ENCODE data around the gene DCUN1D5.

DNA sequence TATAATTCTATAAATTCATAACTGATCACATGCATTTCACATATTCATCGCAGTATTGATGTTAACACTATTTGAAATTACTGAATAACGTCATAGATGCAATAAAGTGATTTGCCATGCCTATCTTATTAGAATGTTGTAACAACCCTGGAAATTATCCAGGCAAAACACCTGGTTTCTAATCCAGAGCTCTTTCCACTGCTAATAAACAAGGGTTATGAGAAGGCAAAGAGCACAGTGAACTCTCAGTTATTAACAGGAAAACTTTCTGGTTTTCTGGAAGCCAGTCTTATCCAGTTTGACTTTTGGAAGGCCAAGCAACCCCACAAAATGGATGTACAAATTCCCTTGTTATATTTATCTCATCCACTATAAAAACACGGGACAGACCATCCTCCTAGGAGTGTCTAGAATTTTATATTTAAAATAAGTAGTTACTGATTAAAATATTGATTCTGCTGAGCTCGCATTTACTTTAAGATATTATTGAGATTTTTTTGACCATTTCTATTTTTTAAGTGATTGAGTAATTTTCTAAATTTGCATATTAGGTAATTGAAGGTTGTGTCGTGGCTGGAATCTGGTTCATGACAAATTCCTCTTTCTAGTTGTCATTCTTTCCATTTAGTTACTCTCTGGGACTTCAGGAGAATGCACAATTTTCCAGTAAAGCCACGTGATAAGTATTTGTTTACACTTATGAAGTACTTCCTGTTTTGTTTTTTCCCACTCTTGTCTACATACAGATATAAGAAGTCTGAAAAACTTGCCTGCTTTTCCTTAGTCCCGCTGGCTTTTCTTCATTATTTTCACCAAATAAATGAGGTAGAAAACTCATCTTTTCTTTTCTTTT, 47.9 kb downstream of the DCUN1D5 start:
- TF ChIP-seq, protein P1, sequence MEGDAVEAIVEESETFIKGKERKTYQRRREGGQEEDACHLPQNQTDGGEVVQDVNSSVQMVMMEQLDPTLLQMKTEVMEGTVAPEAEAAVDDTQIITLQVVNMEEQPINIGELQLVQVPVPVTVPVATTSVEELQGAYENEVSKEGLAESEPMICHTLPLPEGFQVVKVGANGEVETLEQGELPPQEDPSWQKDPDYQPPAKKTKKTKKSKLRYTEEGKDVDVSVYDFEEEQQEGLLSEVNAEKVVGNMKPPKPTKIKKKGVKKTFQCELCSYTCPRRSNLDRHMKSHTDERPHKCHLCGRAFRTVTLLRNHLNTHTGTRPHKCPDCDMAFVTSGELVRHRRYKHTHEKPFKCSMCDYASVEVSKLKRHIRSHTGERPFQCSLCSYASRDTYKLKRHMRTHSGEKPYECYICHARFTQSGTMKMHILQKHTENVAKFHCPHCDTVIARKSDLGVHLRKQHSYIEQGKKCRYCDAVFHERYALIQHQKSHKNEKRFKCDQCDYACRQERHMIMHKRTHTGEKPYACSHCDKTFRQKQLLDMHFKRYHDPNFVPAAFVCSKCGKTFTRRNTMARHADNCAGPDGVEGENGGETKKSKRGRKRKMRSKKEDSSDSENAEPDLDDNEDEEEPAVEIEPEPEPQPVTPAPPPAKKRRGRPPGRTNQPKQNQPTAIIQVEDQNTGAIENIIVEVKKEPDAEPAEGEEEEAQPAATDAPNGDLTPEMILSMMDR (conservative IDR thresholded peaks at IDR 0.05 in 1 of 2, IDR thresholded peaks at IDR 0.05 in 1 of 2; ENCODE audit: low read depth in 1 of 2, low read length in 2 of 2) = no peak
- no peak for TF ChIP-seq EZH2 (IDR thresholded peaks at IDR 0.05; ENCODE audit: low read length, missing control alignments)

All from fibroblast of lung (primary cell).